CD4-positive, alpha-beta T cell treated with Interleukin-21 for 1 hour (primary cell): ENCODE results near the gene FOXK2.

Experiments
- DNase-seq: peaks from one replicate; pipeline ENCODE4 v3.0.0-alpha.2; 2020

FOXK2 gene

DNA sequence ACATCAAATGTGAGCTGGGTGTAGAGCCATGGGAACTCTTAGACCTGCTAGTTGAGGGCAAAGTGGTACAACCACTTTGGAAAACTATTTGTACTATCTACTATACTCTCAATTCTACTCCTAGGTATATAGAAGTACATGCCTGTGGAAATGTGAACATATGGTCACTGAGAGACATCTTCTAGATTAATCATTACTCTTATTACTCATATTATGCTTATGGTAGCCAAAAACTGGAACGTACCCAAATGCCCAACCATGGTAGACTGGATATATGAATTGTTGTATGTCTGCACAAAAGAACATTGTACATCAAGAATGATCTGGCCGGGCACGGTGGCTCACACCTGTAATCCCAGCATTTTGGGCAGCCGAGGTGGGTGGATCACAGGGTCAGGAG, 126.0 kb downstream of the FOXK2 start:
- DNase-seq: no peak

DNA sequence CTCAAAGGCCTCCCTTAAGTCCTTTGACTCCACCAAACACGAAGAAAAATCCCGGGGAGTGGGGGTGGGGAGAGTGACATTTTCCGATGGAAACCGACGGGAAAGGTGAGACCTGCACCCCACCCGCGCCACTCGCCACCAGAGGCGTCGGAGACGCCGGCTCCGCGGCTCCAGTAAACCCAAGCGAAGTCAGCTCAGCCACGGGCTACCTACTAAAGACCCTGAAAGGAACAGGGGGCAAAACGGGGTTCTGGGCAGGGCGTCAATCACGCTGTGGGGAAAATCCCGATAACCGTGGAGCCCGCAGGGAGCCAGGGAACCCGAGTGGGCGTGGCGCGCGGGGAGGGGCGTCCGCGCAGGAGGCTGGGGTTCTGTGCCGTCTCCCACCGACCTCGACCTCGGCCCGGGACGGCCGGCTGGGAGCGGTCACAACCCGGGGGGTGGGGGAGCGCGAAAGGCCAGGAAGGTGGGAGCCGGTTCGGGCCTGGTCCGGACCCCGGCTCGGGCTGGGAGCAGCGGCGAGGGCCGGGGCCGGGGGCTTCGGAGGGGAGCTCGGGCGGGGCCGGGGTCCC, 128.1 kb downstream of the FOXK2 start:
- DNase-seq: peak; percentile 56

DNA sequence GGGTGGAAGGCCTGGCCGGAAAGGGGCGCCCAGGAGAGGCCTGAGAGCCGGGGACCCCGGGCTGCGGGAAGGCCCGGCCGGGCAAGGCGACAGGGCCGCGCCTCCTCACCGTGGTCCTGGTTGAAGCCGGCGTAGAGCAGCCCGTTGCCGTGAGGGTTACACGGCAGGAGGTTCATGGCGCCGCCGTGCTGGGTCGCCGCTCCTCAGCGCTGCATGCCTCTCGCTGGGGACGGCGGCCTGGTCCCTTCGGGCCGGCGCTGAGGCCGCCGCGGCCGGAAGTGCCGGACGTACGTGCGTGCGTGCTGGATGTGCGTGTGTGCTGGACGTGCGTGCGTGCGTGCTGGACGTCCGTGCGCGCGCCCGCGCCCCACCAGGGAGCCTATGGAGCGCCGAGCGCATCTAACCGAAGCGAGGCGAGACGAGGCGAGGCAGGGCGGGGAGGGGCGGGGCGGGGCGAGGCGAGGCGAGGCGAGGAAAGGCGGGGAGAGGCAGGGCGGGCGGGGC, 128.7 kb downstream of the FOXK2 start, which contains the start of gene WDR45B:
TSS of gene WDR45B (minus strand) at position 280 of the 504 bp plus-strand sequence. CDS start at position 176, 104 bp downstream.
- DNase-seq: peak; percentile 90

DNA sequence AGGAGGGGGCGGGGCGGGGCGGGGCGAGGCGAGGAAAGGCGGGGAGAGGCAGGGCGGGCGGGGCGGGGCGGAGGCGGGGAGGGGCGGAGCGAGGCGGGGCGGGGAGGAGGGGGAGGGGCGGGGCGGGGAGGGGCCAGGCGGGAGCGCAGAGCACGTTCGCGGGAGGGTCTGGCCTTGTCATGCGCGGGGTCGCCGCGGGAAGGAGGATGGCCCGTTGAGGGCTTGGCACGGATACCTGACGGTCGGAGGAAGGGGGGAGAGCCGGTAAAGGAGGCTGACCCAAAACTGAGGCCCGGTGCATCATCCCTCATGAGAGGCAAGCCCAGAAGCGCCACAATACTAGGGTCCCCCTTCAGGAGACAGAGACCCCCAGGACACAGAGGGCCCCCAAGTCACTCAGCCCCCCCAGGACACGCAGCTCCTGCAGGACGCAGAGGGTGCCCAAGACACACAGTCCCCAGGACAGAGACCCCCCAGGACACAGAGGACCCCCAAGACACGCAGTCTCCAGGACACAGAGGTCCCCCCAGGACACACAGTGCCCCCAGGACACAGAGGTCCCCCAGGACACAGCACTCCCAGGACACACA, 129.3 kb downstream of the FOXK2 start:
- DNase-seq: no peak

DNA sequence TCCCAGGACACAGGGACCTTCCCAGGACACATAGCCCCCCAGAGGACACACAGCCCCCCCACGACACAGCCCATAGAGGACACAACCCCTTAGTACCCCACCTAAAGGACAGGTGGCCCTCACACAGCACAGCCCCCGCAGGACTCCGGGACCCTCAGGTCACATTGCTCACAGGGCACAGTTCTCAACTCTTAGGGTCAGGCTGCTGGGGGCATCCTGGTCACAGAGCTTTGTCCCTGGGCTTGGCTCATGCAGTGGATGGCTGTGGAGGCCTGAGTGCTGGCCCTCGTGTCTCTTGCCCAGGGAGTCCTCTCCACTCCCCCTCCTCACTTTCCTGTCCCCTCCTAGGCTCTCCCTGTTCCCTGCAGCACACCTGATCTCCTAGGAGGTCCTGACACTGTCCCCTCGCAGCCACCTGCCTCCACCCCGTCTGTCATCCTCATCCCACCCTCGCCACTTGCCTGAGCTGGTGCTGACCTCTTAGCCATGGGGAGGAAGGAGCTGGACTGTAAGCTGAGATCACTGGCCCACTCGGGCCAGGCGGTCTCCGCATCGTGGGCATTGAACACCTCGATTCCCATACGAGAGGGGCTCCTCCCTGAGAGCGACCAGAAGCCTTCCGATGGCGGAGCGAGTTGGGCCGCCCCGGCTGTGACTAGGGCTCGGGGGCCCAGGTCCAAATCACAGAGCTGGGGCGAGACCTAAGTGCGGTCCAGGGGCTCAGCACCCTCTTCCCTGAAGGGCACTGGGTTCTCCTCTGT, 130.1 kb downstream of the FOXK2 start:
- DNase-seq: no peak

DNA sequence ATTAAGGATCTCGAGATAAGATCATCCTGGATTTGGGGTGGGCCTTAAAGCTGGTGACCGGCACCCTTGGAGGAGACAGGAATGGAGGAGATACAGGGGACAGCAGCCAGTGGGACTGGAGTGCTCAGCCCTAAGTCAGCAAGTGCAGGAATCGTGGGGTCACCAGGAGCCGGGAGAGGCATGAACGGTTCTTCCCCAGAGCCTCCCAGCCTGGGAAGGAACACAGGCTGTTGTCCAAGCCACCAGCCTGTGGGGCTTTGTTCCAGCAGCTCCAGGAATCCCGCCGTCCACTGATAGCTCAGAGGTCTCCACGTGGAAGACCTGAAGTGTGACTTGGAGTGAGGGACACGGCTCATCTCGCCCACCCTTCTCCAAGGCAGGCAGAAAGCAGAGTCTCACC, 131.2 kb downstream of the FOXK2 start:
- no peak for DNase-seq

DNA sequence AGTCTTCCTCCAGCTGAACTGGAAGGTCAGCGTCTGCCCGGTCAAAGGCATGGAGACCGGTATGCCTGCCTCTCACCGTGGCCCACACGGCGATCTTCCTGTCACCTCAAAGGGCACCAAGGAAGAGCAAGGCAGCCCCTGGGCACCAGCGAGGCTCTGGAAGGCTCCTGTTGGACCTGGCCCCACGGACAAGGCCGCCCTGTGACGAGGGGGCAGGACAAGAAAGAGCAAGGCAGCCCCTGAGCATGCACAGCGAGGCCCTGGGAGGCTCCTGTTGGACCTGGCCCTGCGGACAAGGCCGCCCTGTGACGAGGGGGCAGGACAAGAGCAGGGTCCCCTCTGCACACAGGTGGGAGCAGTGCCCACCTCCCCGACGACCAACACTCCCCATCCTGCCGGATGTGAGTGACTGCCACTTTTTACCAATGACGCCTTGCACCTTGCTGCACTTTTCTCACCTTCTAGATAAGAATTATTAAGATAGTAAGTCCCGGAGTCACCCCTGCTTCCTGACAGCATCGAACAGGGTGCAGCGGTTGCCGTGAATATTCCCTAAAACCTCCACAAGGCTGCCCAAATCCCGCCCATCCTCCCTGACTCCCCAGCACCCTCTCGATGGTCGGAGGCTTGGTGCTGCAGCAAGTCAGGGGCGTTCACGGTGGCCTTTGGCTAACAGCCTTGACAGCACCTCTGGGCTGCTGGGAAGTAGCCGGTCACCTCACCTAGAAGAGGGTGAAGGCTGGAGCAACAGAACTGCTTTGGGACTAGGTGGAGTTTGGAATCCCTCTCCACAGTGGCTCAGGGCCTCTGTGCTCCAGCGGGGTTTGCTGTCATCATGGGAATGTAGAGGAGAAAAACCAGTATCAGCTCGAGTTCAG, 134.4 kb downstream of the FOXK2 start:
- DNase-seq: no peak
